ENCODE results near the gene CLIC4. TPM values are rescaled to one million over a fixed set of nuclear protein-coding genes. Genes with fewer than 3 reads are reported as not detected.

The CLIC4 gene
- total RNA-seq, 1 experiment from 2014 or later = 262 TPM

GRCh38 chr1:24707687-24708086 is 37.6 kb upstream of the CLIC4 start:
- H3K27ac Mint-ChIP-seq = no peak overlapping the region
- H3K27me3 Mint-ChIP-seq (ENCODE audit: low read depth) = peaks cover 2% of the 10 kb centered on the region
- DNase-seq (ENCODE audit: low spot score) (no peak), ATAC-seq (no peak)
- H3K36me3 Mint-ChIP-seq = no peaks in the 10 kb centered on the region
- H3K9me3 Mint-ChIP-seq = no peaks in the 10 kb centered on the region
- CTCF ChIA-PET = interaction anchor here (0.6 to 0.7 kb wide), 2 partner anchors 32 to 270 kb away, joined by 3 to 5 read pairs; no protein-coding TSS in a partner anchor
- TF ChIP-seq GRHL2 (CRISPR knock-in tag; IDR thresholded peaks at IDR 0.05; ENCODE audit: insufficient replicate concordance, severe bottlenecking) (no peak), ZNF263 (CRISPR knock-in tag; IDR thresholded peaks at IDR 0.05; ENCODE audit: low read depth) (no peak), GTF2I (CRISPR knock-in tag; conservative IDR thresholded peaks at IDR 0.05) (no peak), SP1 (CRISPR knock-in tag; conservative IDR thresholded peaks at IDR 0.05) (no peak), GABPB1 (CRISPR knock-in tag; IDR thresholded peaks at IDR 0.05) (no peak), JAZF1 (CRISPR knock-in tag; IDR thresholded peaks at IDR 0.05) (no peak), PRRX2 (CRISPR knock-in tag; IDR thresholded peaks at IDR 0.05) (no peak), ESRRA (CRISPR knock-in tag; IDR thresholded peaks at IDR 0.05; ENCODE audit: borderline replicate concordance) (no peak)
- H3K4me3 Mint-ChIP-seq = no peak overlapping the region
- peaks cover 22% of the 10 kb centered on the region for H3K4me1 Mint-ChIP-seq
- POLR2A ChIA-PET = no interaction called here

DNA sequence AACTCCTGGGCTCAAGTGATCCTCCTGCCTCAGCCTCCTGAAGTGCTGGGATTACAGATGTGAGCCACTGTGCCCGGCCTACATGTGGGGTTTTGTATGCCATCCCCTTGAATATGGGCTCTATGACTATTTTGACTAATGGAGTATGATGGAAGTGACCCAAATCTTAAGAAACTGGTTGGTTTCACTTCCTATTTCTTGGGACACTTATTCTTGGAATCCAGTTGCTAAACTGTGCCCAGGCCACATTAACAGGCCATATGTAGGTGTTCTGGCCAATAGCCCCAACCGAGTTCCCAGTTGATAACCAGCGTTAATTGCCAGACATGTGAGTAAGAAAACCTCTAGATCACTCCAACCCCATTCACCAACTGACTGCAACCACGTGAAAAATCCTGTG is 36.3 kb upstream of the CLIC4 start:
- POLR2A ChIA-PET = interaction anchor here (0.6 kb wide), 1 partner anchor 21 kb away, joined by 3 read pairs; no protein-coding TSS in a partner anchor
- Mint-ChIP-seq H3K36me3 (no peaks in the 10 kb centered on the region), H3K4me3 (no peak overlapping the region), H3K27ac (no peak overlapping the region; the same call in 1 of the 2 replicates), H3K27me3 (ENCODE audit: low read depth) (peaks cover 2% of the 10 kb centered on the region), H3K9me3 (no peaks in the 10 kb centered on the region), H3K4me1 (peaks cover 16% of the 10 kb centered on the region)
- ATAC-seq = no peak
- DNase-seq (ENCODE audit: low spot score) = no peak
- TF ChIP-seq ZNF138 (CRISPR knock-in tag; conservative IDR thresholded peaks at IDR 0.05) = no peak
- no peak for TF ChIP-seq RORB (CRISPR knock-in tag; IDR thresholded peaks at IDR 0.05)
- TF ChIP-seq ETV6 (CRISPR knock-in tag; IDR thresholded peaks at IDR 0.05) = no peak
- TF ChIP-seq CREM (CRISPR knock-in tag; IDR thresholded peaks at IDR 0.05) = no peak
- TF ChIP-seq, protein P1, sequence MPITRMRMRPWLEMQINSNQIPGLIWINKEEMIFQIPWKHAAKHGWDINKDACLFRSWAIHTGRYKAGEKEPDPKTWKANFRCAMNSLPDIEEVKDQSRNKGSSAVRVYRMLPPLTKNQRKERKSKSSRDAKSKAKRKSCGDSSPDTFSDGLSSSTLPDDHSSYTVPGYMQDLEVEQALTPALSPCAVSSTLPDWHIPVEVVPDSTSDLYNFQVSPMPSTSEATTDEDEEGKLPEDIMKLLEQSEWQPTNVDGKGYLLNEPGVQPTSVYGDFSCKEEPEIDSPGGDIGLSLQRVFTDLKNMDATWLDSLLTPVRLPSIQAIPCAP (CRISPR knock-in tag; IDR thresholded peaks at IDR 0.05) = no peak
- no peak for TF ChIP-seq FOXK1 (CRISPR knock-in tag; IDR thresholded peaks at IDR 0.05)
- TF ChIP-seq NFATC4 (CRISPR knock-in tag; IDR thresholded peaks at IDR 0.05) = no peak
- no peak for TF ChIP-seq PRRX2 (CRISPR knock-in tag; IDR thresholded peaks at IDR 0.05)
- TF ChIP-seq, protein P2, sequence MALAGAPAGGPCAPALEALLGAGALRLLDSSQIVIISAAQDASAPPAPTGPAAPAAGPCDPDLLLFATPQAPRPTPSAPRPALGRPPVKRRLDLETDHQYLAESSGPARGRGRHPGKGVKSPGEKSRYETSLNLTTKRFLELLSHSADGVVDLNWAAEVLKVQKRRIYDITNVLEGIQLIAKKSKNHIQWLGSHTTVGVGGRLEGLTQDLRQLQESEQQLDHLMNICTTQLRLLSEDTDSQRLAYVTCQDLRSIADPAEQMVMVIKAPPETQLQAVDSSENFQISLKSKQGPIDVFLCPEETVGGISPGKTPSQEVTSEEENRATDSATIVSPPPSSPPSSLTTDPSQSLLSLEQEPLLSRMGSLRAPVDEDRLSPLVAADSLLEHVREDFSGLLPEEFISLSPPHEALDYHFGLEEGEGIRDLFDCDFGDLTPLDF (CRISPR knock-in tag; IDR thresholded peaks at IDR 0.05) = no peak
- no peak for TF ChIP-seq MAX (CRISPR knock-in tag; IDR thresholded peaks at IDR 0.05)
- CTCF ChIA-PET = interaction anchor here (1.9 kb wide), 1 partner anchor 21 kb away, joined by 8 read pairs; no protein-coding TSS in a partner anchor

- 0 out of 2 replicates have a peak overlapping the region, but pooled peaks have one; percentile 63 for H3K27ac Mint-ChIP-seq
- H3K36me3 Mint-ChIP-seq = no peaks in the 10 kb centered on the region
- H3K27me3 Mint-ChIP-seq (ENCODE audit: low read depth) = peaks cover 2% of the 10 kb centered on the region
- H3K9me3 Mint-ChIP-seq = no peaks in the 10 kb centered on the region
- CTCF ChIA-PET = interaction anchor here (1.9 kb wide), 1 partner anchor 22 kb away, joined by 8 read pairs; no protein-coding TSS in a partner anchor
- ATAC-seq (no peak), DNase-seq (ENCODE audit: low spot score) (no peak)
- POLR2A ChIA-PET = interaction anchor here (0.6 kb wide), 1 partner anchor 12 kb away, joined by 5 read pairs; no protein-coding TSS in a partner anchor
- H3K4me3 Mint-ChIP-seq = no peak overlapping the region
- peaks cover 10% of the 10 kb centered on the region for H3K4me1 Mint-ChIP-seq
- TF ChIP-seq, protein P3, sequence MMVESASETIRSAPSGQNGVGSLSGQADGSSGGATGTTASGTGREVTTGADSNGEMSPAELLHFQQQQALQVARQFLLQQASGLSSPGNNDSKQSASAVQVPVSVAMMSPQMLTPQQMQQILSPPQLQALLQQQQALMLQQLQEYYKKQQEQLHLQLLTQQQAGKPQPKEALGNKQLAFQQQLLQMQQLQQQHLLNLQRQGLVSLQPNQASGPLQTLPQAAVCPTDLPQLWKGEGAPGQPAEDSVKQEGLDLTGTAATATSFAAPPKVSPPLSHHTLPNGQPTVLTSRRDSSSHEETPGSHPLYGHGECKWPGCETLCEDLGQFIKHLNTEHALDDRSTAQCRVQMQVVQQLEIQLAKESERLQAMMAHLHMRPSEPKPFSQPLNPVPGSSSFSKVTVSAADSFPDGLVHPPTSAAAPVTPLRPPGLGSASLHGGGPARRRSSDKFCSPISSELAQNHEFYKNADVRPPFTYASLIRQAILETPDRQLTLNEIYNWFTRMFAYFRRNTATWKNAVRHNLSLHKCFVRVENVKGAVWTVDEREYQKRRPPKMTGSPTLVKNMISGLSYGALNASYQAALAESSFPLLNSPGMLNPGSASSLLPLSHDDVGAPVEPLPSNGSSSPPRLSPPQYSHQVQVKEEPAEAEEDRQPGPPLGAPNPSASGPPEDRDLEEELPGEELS (CRISPR knock-in tag; IDR thresholded peaks at IDR 0.05) = no peak
- no peak for TF ChIP-seq NR2C2 (CRISPR knock-in tag; IDR thresholded peaks at IDR 0.05)
- TF ChIP-seq ZNF232 (CRISPR knock-in tag; IDR thresholded peaks at IDR 0.05) = no peak
- TF ChIP-seq ZBTB21 (CRISPR knock-in tag; IDR thresholded peaks at IDR 0.05; ENCODE audit: borderline replicate concordance) = no peak
- no peak for TF ChIP-seq NFE2L1 (CRISPR knock-in tag; IDR thresholded peaks at IDR 0.05)
- TF ChIP-seq, protein P4, sequence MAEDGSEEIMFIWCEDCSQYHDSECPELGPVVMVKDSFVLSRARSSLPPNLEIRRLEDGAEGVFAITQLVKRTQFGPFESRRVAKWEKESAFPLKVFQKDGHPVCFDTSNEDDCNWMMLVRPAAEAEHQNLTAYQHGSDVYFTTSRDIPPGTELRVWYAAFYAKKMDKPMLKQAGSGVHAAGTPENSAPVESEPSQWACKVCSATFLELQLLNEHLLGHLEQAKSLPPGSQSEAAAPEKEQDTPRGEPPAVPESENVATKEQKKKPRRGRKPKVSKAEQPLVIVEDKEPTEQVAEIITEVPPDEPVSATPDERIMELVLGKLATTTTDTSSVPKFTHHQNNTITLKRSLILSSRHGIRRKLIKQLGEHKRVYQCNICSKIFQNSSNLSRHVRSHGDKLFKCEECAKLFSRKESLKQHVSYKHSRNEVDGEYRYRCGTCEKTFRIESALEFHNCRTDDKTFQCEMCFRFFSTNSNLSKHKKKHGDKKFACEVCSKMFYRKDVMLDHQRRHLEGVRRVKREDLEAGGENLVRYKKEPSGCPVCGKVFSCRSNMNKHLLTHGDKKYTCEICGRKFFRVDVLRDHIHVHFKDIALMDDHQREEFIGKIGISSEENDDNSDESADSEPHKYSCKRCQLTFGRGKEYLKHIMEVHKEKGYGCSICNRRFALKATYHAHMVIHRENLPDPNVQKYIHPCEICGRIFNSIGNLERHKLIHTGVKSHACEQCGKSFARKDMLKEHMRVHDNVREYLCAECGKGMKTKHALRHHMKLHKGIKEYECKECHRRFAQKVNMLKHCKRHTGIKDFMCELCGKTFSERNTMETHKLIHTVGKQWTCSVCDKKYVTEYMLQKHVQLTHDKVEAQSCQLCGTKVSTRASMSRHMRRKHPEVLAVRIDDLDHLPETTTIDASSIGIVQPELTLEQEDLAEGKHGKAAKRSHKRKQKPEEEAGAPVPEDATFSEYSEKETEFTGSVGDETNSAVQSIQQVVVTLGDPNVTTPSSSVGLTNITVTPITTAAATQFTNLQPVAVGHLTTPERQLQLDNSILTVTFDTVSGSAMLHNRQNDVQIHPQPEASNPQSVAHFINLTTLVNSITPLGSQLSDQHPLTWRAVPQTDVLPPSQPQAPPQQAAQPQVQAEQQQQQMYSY (CRISPR knock-in tag; IDR thresholded peaks at IDR 0.05) = no peak
- TF ChIP-seq MXD4 (CRISPR knock-in tag; IDR thresholded peaks at IDR 0.05; ENCODE audit: borderline replicate concordance) = no peak
- TF ChIP-seq NR3C1 (CRISPR knock-in tag; conservative IDR thresholded peaks at IDR 0.05; ENCODE audit: low read depth) = no peak
- TF ChIP-seq ZNF138 (CRISPR knock-in tag; conservative IDR thresholded peaks at IDR 0.05) = no peak
- no peak for TF ChIP-seq KAT7 (CRISPR knock-in tag; IDR thresholded peaks at IDR 0.05; ENCODE audit: borderline replicate concordance)
These were observed 35.3 kb upstream of the CLIC4 start for GRCh38 chr1:24709791-24710441.
